Activated CD8-positive, alpha-beta T cell treated with anti-CD3 and anti-CD28 coated beads for 36 hours (primary cell): Measurements from ENCODE around the gene HYKK. TPM values are rescaled to one million over a fixed set of nuclear protein-coding genes. Genes with fewer than 3 reads are reported as not detected.
A peak's percentile ranks its signal among the peaks of the same experiment; 100 is the strongest.
"Not testable (repeated sequence)": the region's sequence is repeated elsewhere in the genome, so short reads cannot be mapped to it uniquely, and the experiment has no call there.

Experiments used
- ATAC-seq: fragments of 200-7000 bp; cut with Tn5 transposase; one replicate; pipeline ENCODE4 v1.10.0; 2021; ENCODE audit warnings: mild to moderate bottlenecking, moderate library complexity
- CTCF ChIA-PET: fragments of 350-600 bp; sonication (Branson Sonifier 250); formaldehyde crosslinking; loops from one replicate; lab custom pipeline; 2021; ENCODE audit warnings: antibody characterized with exemption; lab: Charles Lee
- POLR2A ChIA-PET: fragments of 350-600 bp; sonication (Branson Sonifier 250); formaldehyde crosslinking; loops from one replicate; lab custom pipeline; 2021; ENCODE audit warnings: antibody characterized with exemption; lab: Charles Lee
- DNase-seq: peaks from one replicate; pipeline ENCODE4 v3.0.0-alpha.2; 2020
- H3K27ac Mint-ChIP-seq: one replicate; pipeline ENCODE4 v1.8.0; 2021; ENCODE audit warnings: mild to moderate bottlenecking, mixed read lengths
- H3K27me3 Mint-ChIP-seq: one replicate; pipeline ENCODE4 v1.8.0; 2021; ENCODE audit warnings: mixed read lengths
- H3K36me3 Mint-ChIP-seq: one replicate; pipeline ENCODE4 v1.8.0; 2021; ENCODE audit warnings: low read depth, mixed read lengths
- H3K4me1 Mint-ChIP-seq: one replicate; pipeline ENCODE4 v1.8.0; 2021; ENCODE audit warnings: low read depth, mixed read lengths
- H3K4me3 Mint-ChIP-seq: one replicate; pipeline ENCODE4 v1.8.0; 2021; ENCODE audit warnings: mild to moderate bottlenecking, moderate library complexity, mixed read lengths
- H3K9me3 Mint-ChIP-seq: one replicate; pipeline ENCODE4 v1.8.0; 2021; ENCODE audit warnings: mixed read lengths
- CTCF ChIP-seq: fragments of 200-600 bp; IDR thresholded peaks from one replicate; pipeline ENCODE4 v1.8.0; 2022; ENCODE audit warnings: antibody characterized with exemption, mild to moderate bottlenecking
- intact Hi-C: fragments of 100-400 bp; cut with micrococcal nuclease; formaldehyde crosslinking; loops from one replicate; pipeline ENCODE4 v1.10.0; 2022
- total RNA-seq, 2 experiments: library from RNA; stranded (reverse); gene quantifications; one replicate each; pipeline ENCODE4 v1.2.3, GENCODE V29; 2021

HYKK gene
- total RNA-seq, 2 experiments from 2014 or later, result 1.6 to 2.2 TPM

GRCh38 chr15:78538358-78538757 is 31.0 kb downstream of the HYKK start:
- Mint-ChIP-seq H3K4me1 (peaks cover 17% of the 10 kb centered on the region), H3K9me3 (no peaks in the 10 kb centered on the region), H3K27me3 (no peaks in the 10 kb centered on the region), H3K36me3 (peaks cover 29% of the 10 kb centered on the region), H3K27ac (peak overlapping the region; percentile 99), H3K4me3 (no peak overlapping the region)
- ChIA-PET CTCF (no interaction called here), POLR2A (interaction anchor here (0.6 kb wide), 1 partner anchor 8 kb away, joined by 3 read pairs; no protein-coding TSS in a partner anchor)
- no peak for TF ChIP-seq CTCF
- ATAC-seq (no peak), DNase-seq (no peak)
- intact Hi-C loops, result no loop called here

GRCh38 chr15:78539464-78540140 is 32.2 kb downstream of the HYKK start:
- CTCF ChIA-PET, result interaction anchor here (0.8 to 1.5 kb wide), 4 partner anchors 9 to 269 kb away, joined by 3 to 4 read pairs (median 3); partner anchors contain the start of gene CHRNA5
- peak overlapping the region; percentile 98 for H3K4me3 Mint-ChIP-seq
- peaks cover 32% of the 10 kb centered on the region for H3K36me3 Mint-ChIP-seq
- H3K9me3 Mint-ChIP-seq, intact Hi-C loops, H3K27me3 Mint-ChIP-seq, ATAC-seq: not testable (repeated sequence)
- DNase-seq, result peak; percentile 11
- H3K4me1 Mint-ChIP-seq, result peaks cover 20% of the 10 kb centered on the region
- H3K27ac Mint-ChIP-seq, result peak overlapping the region; percentile 99
- POLR2A ChIA-PET, result interaction anchor here (0.6 to 2.8 kb wide), 12 partner anchors 9 to 275 kb away, joined by 3 to 19 read pairs (median 4); partner anchors contain the start of genes DNAJA4, HYKK and IREB2

GRCh38 chr15:78540141-78540870 is 32.9 kb downstream of the HYKK start, which contains the start of gene PSMA4:
PSMA4 (plus strand) TSS chr15:78540444; CDS start chr15:78541928, 1,484 bp downstream.
- Mint-ChIP-seq H3K9me3 (no peaks in the 10 kb centered on the region), H3K36me3 (peaks cover 36% of the 10 kb centered on the region), H3K27me3 (no peaks in the 10 kb centered on the region), H3K27ac (peak within 1 kb of the TSS; percentile 99), H3K4me3 (peak within 1 kb of the TSS; percentile 98), H3K4me1 (peaks cover 22% of the 10 kb centered on the region)
- ChIA-PET POLR2A (interaction anchor here (0.6 to 2.8 kb wide), 18 partner anchors 9 to 504 kb away, joined by 3 to 19 read pairs (median 4); partner anchors contain the start of genes DNAJA4, HYKK and IREB2), CTCF (interaction anchor here (0.8 to 1.5 kb wide), 5 partner anchors 10 to 268 kb away, joined by 3 to 4 read pairs (median 3); partner anchors contain the start of gene CHRNA5)
- ATAC-seq (peak; percentile 87), DNase-seq (peak; percentile 95)
- TF ChIP-seq CTCF, result no peak
- intact Hi-C loops, result no loop called here

- H3K9me3 Mint-ChIP-seq, result no peaks in the 10 kb centered on the region
- intact Hi-C loops, result no loop called here
- ChIA-PET POLR2A (interaction anchor here (0.6 to 2.8 kb wide), 13 partner anchors 8 to 505 kb away, joined by 3 to 19 read pairs (median 4); partner anchors contain the start of genes HYKK and IREB2), CTCF (interaction anchor here (1.2 to 1.5 kb wide), 3 partner anchors 12 to 47 kb away, joined by 3 to 4 read pairs (median 3); no protein-coding TSS in a partner anchor)
- H3K27ac Mint-ChIP-seq, result peak overlapping the region; percentile 99
- H3K4me3 Mint-ChIP-seq, result peak overlapping the region; percentile 98
- ATAC-seq, result peak; percentile 29
- H3K27me3 Mint-ChIP-seq, result no peaks in the 10 kb centered on the region
- peak; percentile 38 for DNase-seq
- no peak for TF ChIP-seq CTCF
- H3K4me1 Mint-ChIP-seq, result peaks cover 24% of the 10 kb centered on the region
- peaks cover 44% of the 10 kb centered on the region for H3K36me3 Mint-ChIP-seq
Observed at GRCh38 chr15:78540871-78541743, 33.7 kb downstream of the HYKK start.

- Mint-ChIP-seq H3K4me1 (peaks cover 24% of the 10 kb centered on the region), H3K27me3 (no peaks in the 10 kb centered on the region), H3K9me3 (no peaks in the 10 kb centered on the region), H3K27ac (peak overlapping the region; percentile 99), H3K4me3 (peak overlapping the region; percentile 98), H3K36me3 (peaks cover 48% of the 10 kb centered on the region)
- POLR2A ChIA-PET, result interaction anchor here (1.4 to 2.8 kb wide), 3 partner anchors 27 to 81 kb away, joined by 5 to 12 read pairs (median 6); partner anchors contain the start of gene HYKK
- intact Hi-C loops, result no loop called here
- ATAC-seq (no peak), DNase-seq (no peak)
- TF ChIP-seq CTCF, result no peak
- CTCF ChIA-PET, result interaction anchor here (1.2 to 1.5 kb wide), 2 partner anchors 12 to 27 kb away, joined by 3 to 4 read pairs; no protein-coding TSS in a partner anchor
Observed at GRCh38 chr15:78541744-78542034, 34.3 kb downstream of the HYKK start.
